ENCODE data around the gene AGPS. TPM values are rescaled to one million over a fixed set of nuclear protein-coding genes. Genes with fewer than 3 reads are reported as not detected.

The AGPS gene
- total RNA-seq, 4 donors from 2014 or later: 21.4 to 50.9 (median 34.3) TPM

DNA sequence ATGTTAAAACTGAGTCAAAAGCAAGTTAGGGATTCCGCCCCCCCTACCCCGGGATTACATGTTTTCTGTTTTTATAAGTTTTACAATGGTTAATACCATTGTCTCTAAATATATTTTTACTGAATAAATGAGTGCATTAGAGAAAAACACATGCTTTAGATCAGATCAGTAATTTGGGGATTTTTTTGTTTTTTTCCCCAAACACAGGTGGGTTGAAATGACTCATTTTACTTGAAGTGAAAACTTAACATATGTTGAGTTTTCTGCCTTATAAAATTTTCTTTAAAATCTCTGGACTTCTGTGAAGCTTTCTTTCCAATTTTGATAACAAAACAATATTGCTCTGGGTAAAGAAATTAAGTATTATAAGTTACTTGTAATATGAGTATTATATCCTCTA lies 114.4 kb downstream of the AGPS start:
- WGBS, 2 donors (ENCODE audit: low coverage in 1 of 2): 94% methylated on average over 2 of the region's 2 CpGs
- TF ChIP-seq EP300 (IDR thresholded peaks at IDR 0.05) (no peak), POLR2A (IDR thresholded peaks at IDR 0.05) (no peak), POLR2AphosphoS5 (IDR thresholded peaks at IDR 0.05) (no peak)
- TF ChIP-seq, protein P1, sequence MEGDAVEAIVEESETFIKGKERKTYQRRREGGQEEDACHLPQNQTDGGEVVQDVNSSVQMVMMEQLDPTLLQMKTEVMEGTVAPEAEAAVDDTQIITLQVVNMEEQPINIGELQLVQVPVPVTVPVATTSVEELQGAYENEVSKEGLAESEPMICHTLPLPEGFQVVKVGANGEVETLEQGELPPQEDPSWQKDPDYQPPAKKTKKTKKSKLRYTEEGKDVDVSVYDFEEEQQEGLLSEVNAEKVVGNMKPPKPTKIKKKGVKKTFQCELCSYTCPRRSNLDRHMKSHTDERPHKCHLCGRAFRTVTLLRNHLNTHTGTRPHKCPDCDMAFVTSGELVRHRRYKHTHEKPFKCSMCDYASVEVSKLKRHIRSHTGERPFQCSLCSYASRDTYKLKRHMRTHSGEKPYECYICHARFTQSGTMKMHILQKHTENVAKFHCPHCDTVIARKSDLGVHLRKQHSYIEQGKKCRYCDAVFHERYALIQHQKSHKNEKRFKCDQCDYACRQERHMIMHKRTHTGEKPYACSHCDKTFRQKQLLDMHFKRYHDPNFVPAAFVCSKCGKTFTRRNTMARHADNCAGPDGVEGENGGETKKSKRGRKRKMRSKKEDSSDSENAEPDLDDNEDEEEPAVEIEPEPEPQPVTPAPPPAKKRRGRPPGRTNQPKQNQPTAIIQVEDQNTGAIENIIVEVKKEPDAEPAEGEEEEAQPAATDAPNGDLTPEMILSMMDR (IDR thresholded peaks at IDR 0.05): no peak
- Histone ChIP-seq H3K27ac (no peak overlapping the region), H3K27me3 (no peaks in the 10 kb centered on the region), H3K9me3 (no peaks in the 10 kb centered on the region), H3K4me1 (no peaks in the 10 kb centered on the region), H3K36me3 (peaks cover 0 to 29% of the 10 kb centered on the region in 2 donors), H3K4me3 (no peak overlapping the region)
- no peak for ATAC-seq

DNA sequence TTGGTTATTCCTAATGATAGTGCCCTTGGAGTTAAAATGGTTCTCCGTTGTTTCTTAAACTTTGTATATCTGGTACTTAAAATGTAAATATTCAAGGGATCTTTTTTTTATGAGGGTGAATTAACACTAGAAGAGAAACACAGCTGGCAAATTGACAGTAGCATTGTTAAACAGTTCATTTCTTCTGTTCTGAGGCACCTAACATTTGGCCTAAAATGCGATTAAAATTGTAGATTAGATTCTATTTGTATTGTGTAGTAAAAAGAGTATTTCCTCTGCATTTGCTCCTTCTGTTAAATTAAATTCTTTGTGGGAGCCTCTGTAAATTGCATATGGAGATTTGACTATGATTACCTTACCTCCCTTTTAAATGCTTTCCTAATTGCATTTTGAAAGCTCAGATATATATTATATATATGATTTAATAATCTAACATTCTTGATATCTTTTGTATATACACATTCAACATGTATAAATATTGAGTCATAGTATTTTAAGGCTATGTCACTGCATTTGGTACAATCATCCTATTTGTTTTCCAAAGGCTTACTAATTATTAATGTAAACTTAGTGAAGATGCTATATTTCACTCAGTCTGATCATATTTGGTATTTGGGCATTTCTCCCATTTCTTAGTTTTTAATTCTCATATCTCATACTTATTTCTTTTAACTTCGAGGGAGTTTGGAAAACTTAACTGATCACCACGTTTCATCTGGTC lies 124.4 kb downstream of the AGPS start:
- TF ChIP-seq, protein P1 (IDR thresholded peaks at IDR 0.05): no peak
- TF ChIP-seq POLR2AphosphoS5 (IDR thresholded peaks at IDR 0.05) (no peak), EP300 (IDR thresholded peaks at IDR 0.05) (no peak), POLR2A (IDR thresholded peaks at IDR 0.05) (no peak)
- no peak for ATAC-seq
- Histone ChIP-seq H3K27ac (no peak overlapping the region), H3K4me3 (no peak overlapping the region), H3K4me1 (no peaks in the 10 kb centered on the region), H3K36me3 (peaks cover 0 to 37% of the 10 kb centered on the region in 2 donors), H3K9me3 (no peaks in the 10 kb centered on the region), H3K27me3 (no peaks in the 10 kb centered on the region)
- WGBS, 2 donors (ENCODE audit: low coverage in 1 of 2): 71 to 74% methylated on average over 4 of the region's 4 CpGs

DNA sequence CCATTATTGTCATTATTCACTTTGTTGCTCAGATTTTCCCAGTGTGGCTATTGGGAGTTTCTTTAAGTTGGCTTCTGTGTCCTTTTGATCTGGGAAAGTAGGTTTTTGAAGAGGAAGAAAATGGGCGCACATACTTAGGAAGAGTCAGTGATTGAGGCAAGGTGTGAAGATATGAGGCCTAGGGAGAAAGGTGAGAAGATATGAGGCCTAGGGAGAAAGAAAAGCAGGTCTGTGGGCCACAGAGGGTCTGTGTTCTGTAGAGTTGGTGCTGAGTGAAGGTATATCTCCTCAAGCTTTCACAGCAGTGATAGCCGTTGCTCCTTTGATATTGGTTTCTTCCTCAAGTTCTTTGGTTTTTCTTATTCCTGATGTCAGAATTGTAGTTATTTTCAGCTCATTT lies 126.2 kb downstream of the AGPS start:
- H3K4me3 ChIP-seq: no peak overlapping the region
- ATAC-seq: no peak
- 96 to 100% methylated on average over 2 of the region's 2 CpGs for WGBS, 2 donors (ENCODE audit: low coverage in 1 of 2)
- H3K27me3 ChIP-seq: no peaks in the 10 kb centered on the region
- TF ChIP-seq POLR2A (IDR thresholded peaks at IDR 0.05) (no peak), EP300 (IDR thresholded peaks at IDR 0.05) (no peak), POLR2AphosphoS5 (IDR thresholded peaks at IDR 0.05) (no peak)
- TF ChIP-seq, protein P1 (IDR thresholded peaks at IDR 0.05): no peak
- H3K36me3 ChIP-seq: peaks cover 0 to 38% of the 10 kb centered on the region in 2 donors
- no peaks in the 10 kb centered on the region for H3K9me3 ChIP-seq
- H3K27ac ChIP-seq: no peak overlapping the region
- no peaks in the 10 kb centered on the region for H3K4me1 ChIP-seq

DNA sequence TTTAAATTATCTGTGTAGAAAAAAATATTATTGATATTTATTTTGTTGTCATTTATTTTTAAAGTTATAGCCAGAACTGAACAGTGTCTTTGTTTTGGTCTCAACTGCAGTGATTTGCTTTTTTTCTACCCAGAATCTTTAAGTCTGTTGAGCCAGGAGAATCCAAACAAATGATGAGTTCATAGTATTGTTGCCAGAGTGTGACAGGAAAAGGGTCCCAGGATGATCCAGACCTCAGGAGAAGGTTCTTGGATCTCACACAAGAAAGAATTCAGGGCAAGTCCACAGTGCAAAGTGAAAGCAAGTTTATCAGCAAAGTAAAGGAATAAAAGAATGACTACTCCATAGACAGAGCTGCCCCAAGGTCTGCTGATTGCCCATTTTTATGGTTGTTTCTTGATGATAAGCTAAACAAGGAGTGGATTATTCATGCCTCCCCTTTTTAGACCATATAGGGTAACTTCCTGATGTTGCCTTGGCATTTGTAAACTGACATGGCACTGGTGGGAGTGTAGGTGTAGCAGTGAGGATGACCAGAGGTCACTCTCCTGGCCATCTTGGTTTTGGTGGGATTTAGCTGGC lies 127.1 kb downstream of the AGPS start:
- Histone ChIP-seq H3K4me3 (no peak overlapping the region), H3K27me3 (no peaks in the 10 kb centered on the region), H3K36me3 (peaks cover 0 to 36% of the 10 kb centered on the region in 2 donors), H3K4me1 (no peaks in the 10 kb centered on the region), H3K9me3 (no peaks in the 10 kb centered on the region), H3K27ac (no peak overlapping the region)
- ATAC-seq: no peak
- no peak for TF ChIP-seq POLR2AphosphoS5 (IDR thresholded peaks at IDR 0.05)
- no peak for TF ChIP-seq POLR2A (IDR thresholded peaks at IDR 0.05)
- no peak for TF ChIP-seq EP300 (IDR thresholded peaks at IDR 0.05)
- TF ChIP-seq, protein P1 (IDR thresholded peaks at IDR 0.05): no peak

DNA sequence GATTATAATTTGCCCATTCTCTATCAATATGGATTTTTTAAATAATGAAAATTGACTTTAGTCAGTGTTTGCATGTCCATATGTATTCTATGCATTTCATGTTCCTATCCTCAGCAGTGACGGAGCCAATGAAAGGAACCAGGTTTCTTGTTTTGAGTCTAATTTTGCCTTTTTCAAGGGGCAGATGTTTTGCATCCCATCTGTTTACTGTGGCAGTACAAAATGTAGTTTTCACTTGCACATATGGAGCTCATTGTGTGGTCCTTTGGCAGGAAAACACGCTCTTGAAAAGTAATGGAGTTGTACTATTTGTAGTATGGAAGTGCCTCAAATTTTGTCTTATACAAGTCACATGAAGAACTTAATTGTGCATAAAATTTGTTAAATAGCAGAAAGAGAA lies 127.8 kb downstream of the AGPS start:
- peaks cover 0 to 32% of the 10 kb centered on the region in 2 donors for H3K36me3 ChIP-seq
- H3K9me3 ChIP-seq: no peaks in the 10 kb centered on the region
- no peak for ATAC-seq
- TF ChIP-seq, protein P1 (IDR thresholded peaks at IDR 0.05): no peak
- TF ChIP-seq POLR2AphosphoS5 (IDR thresholded peaks at IDR 0.05): no peak
- no peak for TF ChIP-seq POLR2A (IDR thresholded peaks at IDR 0.05)
- TF ChIP-seq EP300 (IDR thresholded peaks at IDR 0.05): no peak
- H3K4me1 ChIP-seq: no peaks in the 10 kb centered on the region
- WGBS, 2 donors (ENCODE audit: low coverage in 1 of 2): 90 to 100% methylated on average over 1 to 2 of the region's 2 CpGs
- no peak overlapping the region for H3K4me3 ChIP-seq
- H3K27me3 ChIP-seq: no peaks in the 10 kb centered on the region
- H3K27ac ChIP-seq: no peak overlapping the region

All from gastroesophageal sphincter (tissue), 4 donors.